Cardiac muscle cell (in vitro differentiated cells and primary cell): Measurements from ENCODE around the gene MMD2. TPM values are rescaled to one million over a fixed set of nuclear protein-coding genes. Genes with fewer than 3 reads are reported as not detected.

Experiments
- DNase-seq, 2 donors: peaks; one replicate each; pipeline versions ENCODE4 v3.0.0 to v3.0.0-alpha.2; 2010 to 2017; ENCODE audit warnings: low read depth in 1 of 2, low spot score in 1 of 2
- H3K27ac ChIP-seq: fragments of 200-600 bp; sonication (generic); 2 replicates; pipeline ENCODE4 v1.5.1; 2016
- H3K27me3 ChIP-seq: fragments of 200-600 bp; sonication (generic); 2 replicates; pipeline ENCODE4 v1.6.0; 2016; ENCODE audit warnings: control low read depth
- H3K36me3 ChIP-seq: fragments of 200-600 bp; sonication (generic); 2 replicates; pipeline ENCODE4 v1.5.1; 2016; ENCODE audit warnings: control low read depth
- H3K4me1 ChIP-seq: fragments of 200-600 bp; sonication (generic); 2 replicates; pipeline ENCODE4 v1.8.1; 2017; ENCODE audit warnings: low read depth, mild to moderate bottlenecking, mixed run types
- H3K4me3 ChIP-seq: fragments of 200-600 bp; sonication (generic); 2 replicates; pipeline ENCODE4 v1.5.1; 2016; ENCODE audit warnings: mild to moderate bottlenecking
- H3K9me3 ChIP-seq: fragments of 200-600 bp; sonication (generic); 2 replicates; pipeline ENCODE4 v1.5.1; 2017; ENCODE audit warnings: low read depth, mild to moderate bottlenecking, control low read depth
- CTCF ChIP-seq: IDR thresholded peaks from 2 replicates; pipeline ENCODE4 v1.5.1; 2012; ENCODE audit warnings: low read depth, mild to moderate bottlenecking, low read length
- polyA plus RNA-seq: library from polyadenylated mRNA; unstranded; fragments of >200 nt; fragmentation: Nextera tagmentation; extraction: Ambion mirVana; gene quantifications from 2 replicates; pipeline ENCODE4 v1.2.1, GENCODE V29; 2016
- total RNA-seq: library from RNA; depleted of rRNA; stranded (reverse); fragments of >200 nt; gene quantifications from 2 replicates; pipeline ENCODE4 v1.2.3, GENCODE V29; 2016

Gene MMD2
- total and polyA plus RNA-seq, 2 experiments from 2014 or later = not detected

- Histone ChIP-seq H3K36me3 (no peaks in the 10 kb centered on the region), H3K27me3 (no peaks in the 10 kb centered on the region), H3K27ac (no peak overlapping the region), H3K9me3 (no peaks in the 10 kb centered on the region), H3K4me3 (no peak overlapping the region), H3K4me1 (no peaks in the 10 kb centered on the region)
- no peak for TF ChIP-seq CTCF
- no peak for DNase-seq
Measured at GRCh38 chr7:4919969-4920766, 38.8 kb downstream of the MMD2 start.

- Histone ChIP-seq H3K4me1 (no peaks in the 10 kb centered on the region), H3K4me3 (no peak overlapping the region), H3K27ac (no peak overlapping the region), H3K9me3 (no peaks in the 10 kb centered on the region), H3K27me3 (no peaks in the 10 kb centered on the region), H3K36me3 (no peaks in the 10 kb centered on the region)
- no peak for TF ChIP-seq CTCF
- no peak for DNase-seq
Measured at GRCh38 chr7:4916113-4916512, 42.9 kb downstream of the MMD2 start.

- no peaks in the 10 kb centered on the region for H3K4me1 ChIP-seq
- no peaks in the 10 kb centered on the region for H3K36me3 ChIP-seq
- H3K27me3 ChIP-seq = no peaks in the 10 kb centered on the region
- H3K4me3 ChIP-seq = no peak overlapping the region
- H3K9me3 ChIP-seq = no peaks in the 10 kb centered on the region
- H3K27ac ChIP-seq = no peak overlapping the region
- no peak for TF ChIP-seq CTCF
- DNase-seq = no peak
Measured at GRCh38 chr7:4911111-4911828, 47.7 kb downstream of the MMD2 start.

- Histone ChIP-seq H3K27me3 (no peaks in the 10 kb centered on the region), H3K27ac (no peak overlapping the region), H3K4me3 (no peak overlapping the region), H3K9me3 (no peaks in the 10 kb centered on the region), H3K36me3 (no peaks in the 10 kb centered on the region), H3K4me1 (no peaks in the 10 kb centered on the region)
- DNase-seq = peak in 1 of 2 donors; percentile 1
- TF ChIP-seq CTCF = no peak
Measured at GRCh38 chr7:4906682-4907081, 52.3 kb downstream of the MMD2 start.

GRCh38 chr7:4905171-4905570, 53.8 kb downstream of the MMD2 start:
- H3K4me1 ChIP-seq = no peaks in the 10 kb centered on the region
- DNase-seq = no peak
- H3K27ac ChIP-seq = no peak overlapping the region
- no peak for TF ChIP-seq CTCF
- no peaks in the 10 kb centered on the region for H3K9me3 ChIP-seq
- H3K27me3 ChIP-seq = no peaks in the 10 kb centered on the region
- H3K36me3 ChIP-seq = no peaks in the 10 kb centered on the region
- no peak overlapping the region for H3K4me3 ChIP-seq
